Effector memory CD4-positive, alpha-beta T cell (primary cell): ENCODE results near the gene CLK1.
"Not testable (repeated sequence)": the region's sequence is repeated elsewhere in the genome, so short reads cannot be mapped to it uniquely, and the experiment has no call there.

Experiments
- DNase-seq, 3 donors: peaks; one replicate each; pipeline ENCODE4 v3.0.0-alpha.2; 2020
- H3K27ac ChIP-seq: 2 replicates; pipeline ENCODE4 v1.7.0; 2013; ENCODE audit warnings: mild to moderate bottlenecking, low read length, moderate library complexity; ENCODE audit not compliant: insufficient read depth, poor library complexity, severe bottlenecking
- H3K27me3 ChIP-seq: replicated peaks from 2 replicates; pipeline ENCODE4 v1.7.0; 2013; ENCODE audit warnings: mild to moderate bottlenecking, low read length; ENCODE audit not compliant: insufficient read depth, control insufficient read depth, poor library complexity, severe bottlenecking
- H3K36me3 ChIP-seq: 2 replicates; pipeline ENCODE4 v1.7.0; 2013; ENCODE audit warnings: mild to moderate bottlenecking, low read length, moderate library complexity; ENCODE audit not compliant: control insufficient read depth, insufficient read depth
- H3K4me1 ChIP-seq: 2 replicates; pipeline ENCODE4 v1.7.0; 2013; ENCODE audit warnings: low read length, mild to moderate bottlenecking; ENCODE audit not compliant: control insufficient read depth, insufficient read depth, poor library complexity, severe bottlenecking
- H3K4me3 ChIP-seq: 2 replicates; pipeline ENCODE4 v1.7.0; 2013; ENCODE audit warnings: low read length, low read depth, mild to moderate bottlenecking; ENCODE audit not compliant: insufficient read depth, poor library complexity, severe bottlenecking
- H3K9me3 ChIP-seq: 2 replicates; pipeline ENCODE4 v1.7.0; 2013; ENCODE audit warnings: mild to moderate bottlenecking, low read length, moderate library complexity; ENCODE audit not compliant: control insufficient read depth
- total RNA-seq, 3 donors: gene quantifications; one replicate each; lab custom pipeline; 2026; lab: John Stamatoyannopoulos, UW

The CLK1 gene
- 1,043 to 1,309 (median 1,288) reads per million in 3 donors for total RNA-seq

DNA sequence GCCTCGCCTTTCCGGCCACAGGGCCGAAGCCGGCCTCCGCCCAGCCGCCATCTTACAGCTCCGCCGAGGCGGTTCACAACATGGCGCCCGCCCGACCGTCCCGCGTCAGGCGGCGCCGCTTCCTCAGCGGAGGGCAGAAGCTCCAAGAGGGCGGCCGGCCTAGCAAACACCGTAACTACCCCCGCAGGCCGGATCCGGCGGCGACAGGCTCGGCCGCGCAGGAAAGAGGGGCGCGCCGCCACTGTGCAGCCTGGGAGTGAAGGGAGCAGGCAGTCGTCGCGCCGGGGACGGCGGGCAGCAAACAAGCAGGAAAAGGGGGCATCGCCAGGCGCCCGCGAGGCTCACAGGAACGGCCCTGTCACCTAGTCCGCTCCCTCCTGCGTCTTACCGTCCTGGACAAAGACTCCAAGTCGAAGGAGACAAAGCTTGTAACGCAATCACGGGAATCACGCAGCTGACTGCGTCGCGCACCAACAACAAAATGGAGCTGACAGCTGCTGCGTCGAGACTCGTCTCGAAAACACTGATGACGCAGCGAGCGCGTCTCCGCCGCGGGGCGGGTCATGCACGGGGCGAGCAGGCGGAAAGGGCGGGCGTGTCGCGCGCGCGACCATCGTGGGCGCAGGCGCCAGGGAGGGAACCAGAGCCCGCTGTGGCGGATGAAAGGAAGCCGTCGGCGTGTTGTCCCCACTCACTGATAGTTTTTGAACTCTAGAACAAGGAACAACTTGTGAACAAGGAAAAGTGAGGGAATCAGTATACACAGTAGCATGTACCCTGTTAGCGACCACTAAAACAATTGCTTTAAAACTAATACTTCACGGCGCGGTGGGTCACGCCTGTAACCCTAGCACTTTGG is at the start of gene CLK1:
Gene CLK1 (minus strand): TSS at position 483 of the 859 bp plus-strand sequence. CDS start 2,796 bp downstream, outside the sequence.
- peak; percentile 91 to 95 (median 93) for DNase-seq
- no peaks in the 10 kb centered on the region for H3K27me3 ChIP-seq
- peaks cover 35% of the 10 kb centered on the region for H3K36me3 ChIP-seq
- H3K27ac ChIP-seq, result peak within 1 kb of the TSS; percentile 100
- peaks cover 21% of the 10 kb centered on the region for H3K4me1 ChIP-seq
- peak within 1 kb of the TSS; percentile 93 for H3K4me3 ChIP-seq
- H3K9me3 ChIP-seq, result no peaks in the 10 kb centered on the region

- H3K4me1 ChIP-seq, result no peaks in the 10 kb centered on the region
- H3K4me3 ChIP-seq, result no peak overlapping the region
- peaks cover 57% of the 10 kb centered on the region for H3K36me3 ChIP-seq
- H3K27ac ChIP-seq, result no peak overlapping the region
- H3K9me3 ChIP-seq, result no peaks in the 10 kb centered on the region
- no peaks in the 10 kb centered on the region for H3K27me3 ChIP-seq
- no peak for DNase-seq
Measured at GRCh38 chr2:200913654-200914053, 49.2 kb upstream of the CLK1 start.

GRCh38 chr2:200909958-200910357 is 45.5 kb upstream of the CLK1 start:
- H3K4me3 ChIP-seq, result no peak overlapping the region
- no peak overlapping the region for H3K27ac ChIP-seq
- H3K36me3 ChIP-seq, result peaks cover 34% of the 10 kb centered on the region
- H3K27me3 ChIP-seq, result no peaks in the 10 kb centered on the region
- H3K4me1 ChIP-seq, result no peaks in the 10 kb centered on the region
- no peaks in the 10 kb centered on the region for H3K9me3 ChIP-seq
- no peak for DNase-seq

DNA sequence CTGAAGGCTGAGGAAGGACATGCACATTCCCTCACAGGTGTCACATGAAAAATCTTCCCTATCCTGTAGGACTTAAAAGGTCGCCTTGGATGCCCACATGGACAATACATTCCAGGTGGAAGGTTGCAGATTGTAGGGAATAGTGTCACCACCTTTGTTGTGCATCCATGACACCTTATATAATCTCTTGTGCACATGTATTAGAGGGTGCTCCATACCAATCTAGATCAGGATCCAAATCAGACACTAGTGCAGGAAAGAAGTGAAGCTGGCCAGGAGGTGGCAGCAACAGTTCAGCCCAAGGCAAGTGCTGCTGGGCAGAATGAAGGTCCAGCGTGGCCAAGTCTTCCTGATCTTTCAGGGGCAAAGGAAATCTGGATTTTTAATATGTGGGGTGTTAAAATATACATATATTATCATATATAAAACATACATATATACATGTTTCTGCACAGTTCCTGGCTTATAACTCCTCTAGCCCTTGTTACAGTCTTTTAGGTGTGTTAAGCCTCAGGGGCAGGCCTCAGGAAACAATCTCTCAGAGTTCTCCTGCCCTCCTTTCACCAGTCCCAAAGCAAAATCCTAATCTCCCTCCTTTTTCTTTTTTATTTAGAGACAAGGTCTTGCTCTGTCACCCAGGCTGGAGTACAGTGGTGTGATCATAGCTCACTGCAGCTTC is 41.3 kb upstream of the CLK1 start:
- Histone ChIP-seq H3K4me1 (no peaks in the 10 kb centered on the region), H3K27ac (no peak overlapping the region), H3K4me3 (no peak overlapping the region), H3K9me3 (no peaks in the 10 kb centered on the region), H3K27me3 (no peaks in the 10 kb centered on the region), H3K36me3 (peaks cover 15% of the 10 kb centered on the region)
- peak in 1 of 3 donors; percentile 21 for DNase-seq

- peaks cover 49% of the 10 kb centered on the region for H3K36me3 ChIP-seq
- H3K27ac ChIP-seq, result peak overlapping the region; percentile 16
- H3K27me3 ChIP-seq, result no peaks in the 10 kb centered on the region
- no peaks in the 10 kb centered on the region for H3K4me1 ChIP-seq
- DNase-seq, result peak; percentile 47 to 67 (median 51)
- no peak overlapping the region for H3K4me3 ChIP-seq
- no peaks in the 10 kb centered on the region for H3K9me3 ChIP-seq
Measured at GRCh38 chr2:200901459-200902072, 37.1 kb upstream of the CLK1 start.

GRCh38 chr2:200899482-200899881 is 35.0 kb upstream of the CLK1 start:
- Histone ChIP-seq H3K27ac (no peak overlapping the region), H3K27me3 (no peaks in the 10 kb centered on the region), H3K36me3 (peaks cover 68% of the 10 kb centered on the region), H3K9me3 (no peaks in the 10 kb centered on the region), H3K4me1 (no peaks in the 10 kb centered on the region), H3K4me3 (no peak overlapping the region)
- DNase-seq, result no peak

GRCh38 chr2:200888704-200889625 is 24.5 kb upstream of the CLK1 start, which contains the start of the genes NIF3L1 and PPIL3:
Gene NIF3L1, plus strand, starts transcription at chr2:200889371. Its CDS starts 2,573 bp downstream, at chr2:200891944.
Gene PPIL3, minus strand, starts transcription at chr2:200889077. Its CDS starts 1,462 bp downstream, at chr2:200887615.
- peak within 1 kb of the TSS; percentile 93 for H3K27ac ChIP-seq
- peaks cover 5% of the 10 kb centered on the region for H3K36me3 ChIP-seq
- peak; percentile 91 to 94 (median 92) for DNase-seq
- no peaks in the 10 kb centered on the region for H3K4me1 ChIP-seq
- peak within 1 kb of the TSS; percentile 48 for H3K4me3 ChIP-seq
- H3K9me3 ChIP-seq, result no peaks in the 10 kb centered on the region
- H3K27me3 ChIP-seq, result no peaks in the 10 kb centered on the region

DNA sequence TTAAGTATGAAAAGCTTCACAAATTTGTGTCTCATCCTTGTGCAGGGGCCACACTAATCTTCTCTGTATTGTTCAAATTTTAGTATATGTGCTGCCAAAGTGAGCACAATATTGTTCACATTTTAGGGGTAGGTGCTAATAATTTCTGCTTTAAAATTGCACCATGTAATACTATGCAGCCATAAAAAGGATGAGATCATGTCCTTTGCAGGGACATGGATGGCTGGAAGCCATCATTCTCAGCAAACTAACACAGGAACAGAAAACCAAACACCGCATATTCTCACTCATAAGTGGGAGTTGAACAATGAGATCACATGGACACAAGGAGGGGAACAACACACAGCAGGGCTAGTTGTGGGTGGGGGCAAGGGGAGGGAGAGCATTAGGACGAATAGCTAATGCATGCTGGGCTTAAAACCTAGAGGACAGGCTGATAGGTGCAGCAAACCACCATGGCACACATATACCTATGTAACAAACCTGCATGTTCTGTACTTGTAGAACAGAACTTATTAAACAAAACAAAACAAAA is 17.3 kb upstream of the CLK1 start:
- not testable (repeated sequence) for H3K9me3 ChIP-seq, H3K4me3 ChIP-seq
- peaks cover 56% of the 10 kb centered on the region for H3K36me3 ChIP-seq

More for the DNA sequence above, 17.3 kb upstream of the CLK1 start:
- DNase-seq, H3K4me1 ChIP-seq, H3K27me3 ChIP-seq, H3K27ac ChIP-seq: not testable (repeated sequence)
